ENCODE data around the gene UMAD1. TPM values are rescaled to one million over a fixed set of nuclear protein-coding genes. Genes with fewer than 3 reads are reported as not detected.
"Not testable (repeated sequence)": the region's sequence is repeated elsewhere in the genome, so short reads cannot be mapped to it uniquely, and the experiment has no call there.

Gene UMAD1
- total RNA-seq, 1 donor: 8.2 TPM

- no peak overlapping the region for H3K4me3 ChIP-seq (ENCODE audit: low read length)
- no peaks in the 10 kb centered on the region for H3K27me3 ChIP-seq (ENCODE audit: insufficient read depth, low read length)
- H3K4me1 ChIP-seq (ENCODE audit: insufficient read depth, low read length): no peaks in the 10 kb centered on the region
- H3K9me3 ChIP-seq (ENCODE audit: low read depth, low read length): no peaks in the 10 kb centered on the region
These were observed 154.7 kb downstream of the UMAD1 start for GRCh38 chr7:7795203-7795602.

- no peaks in the 10 kb centered on the region for H3K9me3 ChIP-seq (ENCODE audit: low read depth, low read length)
- H3K27me3 ChIP-seq (ENCODE audit: insufficient read depth, low read length): no peaks in the 10 kb centered on the region
- no peaks in the 10 kb centered on the region for H3K4me1 ChIP-seq (ENCODE audit: insufficient read depth, low read length)
- H3K4me3 ChIP-seq (ENCODE audit: low read length): no peak overlapping the region
These were observed 155.1 kb downstream of the UMAD1 start for GRCh38 chr7:7795630-7796121.

GRCh38 chr7:7798510-7798909 is 158.0 kb downstream of the UMAD1 start:
- H3K27me3 ChIP-seq (ENCODE audit: insufficient read depth, low read length): no peaks in the 10 kb centered on the region
- H3K9me3 ChIP-seq (ENCODE audit: low read depth, low read length): no peaks in the 10 kb centered on the region
- H3K4me1 ChIP-seq (ENCODE audit: insufficient read depth, low read length): no peaks in the 10 kb centered on the region
- H3K4me3 ChIP-seq (ENCODE audit: low read length): no peak overlapping the region

- Histone ChIP-seq H3K9me3 (ENCODE audit: low read depth, low read length) (no peaks in the 10 kb centered on the region), H3K27me3 (ENCODE audit: insufficient read depth, low read length) (no peaks in the 10 kb centered on the region), H3K4me3 (ENCODE audit: low read length) (no peak overlapping the region), H3K4me1 (ENCODE audit: insufficient read depth, low read length) (no peaks in the 10 kb centered on the region)
These were observed 158.6 kb downstream of the UMAD1 start for GRCh38 chr7:7799138-7799537.

GRCh38 chr7:7802531-7802930 is 162.0 kb downstream of the UMAD1 start:
- Histone ChIP-seq H3K9me3 (ENCODE audit: low read depth, low read length) (no peaks in the 10 kb centered on the region), H3K27me3 (ENCODE audit: insufficient read depth, low read length) (no peaks in the 10 kb centered on the region), H3K4me3 (ENCODE audit: low read length) (no peak overlapping the region), H3K4me1 (ENCODE audit: insufficient read depth, low read length) (peaks cover 8% of the 10 kb centered on the region)

- Histone ChIP-seq H3K27me3 (ENCODE audit: insufficient read depth, low read length) (no peaks in the 10 kb centered on the region), H3K4me1 (ENCODE audit: insufficient read depth, low read length) (peaks cover 8% of the 10 kb centered on the region), H3K9me3 (ENCODE audit: low read depth, low read length) (no peaks in the 10 kb centered on the region), H3K4me3 (ENCODE audit: low read length) (no peak overlapping the region)
These were observed 163.2 kb downstream of the UMAD1 start for GRCh38 chr7:7803715-7804178.

GRCh38 chr7:7804822-7805221 is 164.3 kb downstream of the UMAD1 start:
- H3K4me1 ChIP-seq (ENCODE audit: insufficient read depth, low read length); H3K4me3 ChIP-seq (ENCODE audit: low read length); H3K9me3 ChIP-seq (ENCODE audit: low read depth, low read length); H3K27me3 ChIP-seq (ENCODE audit: insufficient read depth, low read length): not testable (repeated sequence)

GRCh38 chr7:7805511-7806153 is 165.1 kb downstream of the UMAD1 start:
- Histone ChIP-seq H3K27me3 (ENCODE audit: insufficient read depth, low read length) (no peaks in the 10 kb centered on the region), H3K4me1 (ENCODE audit: insufficient read depth, low read length) (peaks cover 8% of the 10 kb centered on the region), H3K4me3 (ENCODE audit: low read length) (no peak overlapping the region), H3K9me3 (ENCODE audit: low read depth, low read length) (no peaks in the 10 kb centered on the region)

GRCh38 chr7:7808156-7808555 is 167.6 kb downstream of the UMAD1 start:
- Histone ChIP-seq H3K9me3 (ENCODE audit: low read depth, low read length) (no peaks in the 10 kb centered on the region), H3K4me3 (ENCODE audit: low read length) (no peak overlapping the region), H3K4me1 (ENCODE audit: insufficient read depth, low read length) (peaks cover 8% of the 10 kb centered on the region), H3K27me3 (ENCODE audit: insufficient read depth, low read length) (no peaks in the 10 kb centered on the region)

- Histone ChIP-seq H3K4me3 (ENCODE audit: low read length) (no peak overlapping the region), H3K27me3 (ENCODE audit: insufficient read depth, low read length) (no peaks in the 10 kb centered on the region), H3K4me1 (ENCODE audit: insufficient read depth, low read length) (peaks cover 8% of the 10 kb centered on the region), H3K9me3 (ENCODE audit: low read depth, low read length) (no peaks in the 10 kb centered on the region)
These were observed 168.1 kb downstream of the UMAD1 start for GRCh38 chr7:7808626-7809025.

- no peaks in the 10 kb centered on the region for H3K27me3 ChIP-seq (ENCODE audit: insufficient read depth, low read length)
- no peak overlapping the region for H3K4me3 ChIP-seq (ENCODE audit: low read length)
- H3K9me3 ChIP-seq (ENCODE audit: low read depth, low read length): no peaks in the 10 kb centered on the region
- H3K4me1 ChIP-seq (ENCODE audit: insufficient read depth, low read length): peaks cover 9% of the 10 kb centered on the region
These were observed 169.8 kb downstream of the UMAD1 start for GRCh38 chr7:7810380-7810779.

- Histone ChIP-seq H3K27me3 (ENCODE audit: insufficient read depth, low read length) (no peaks in the 10 kb centered on the region), H3K4me3 (ENCODE audit: low read length) (no peak overlapping the region), H3K9me3 (ENCODE audit: low read depth, low read length) (no peaks in the 10 kb centered on the region), H3K4me1 (ENCODE audit: insufficient read depth, low read length) (peaks cover 9% of the 10 kb centered on the region)
These were observed 170.3 kb downstream of the UMAD1 start for GRCh38 chr7:7810826-7811225.

GRCh38 chr7:7812112-7812511 is 171.6 kb downstream of the UMAD1 start:
- peaks cover 18% of the 10 kb centered on the region for H3K4me1 ChIP-seq (ENCODE audit: insufficient read depth, low read length)
- H3K4me3 ChIP-seq (ENCODE audit: low read length): no peak overlapping the region
- no peaks in the 10 kb centered on the region for H3K9me3 ChIP-seq (ENCODE audit: low read depth, low read length)

GRCh38 chr7:7815395-7815794 is 174.8 kb downstream of the UMAD1 start:
- no peaks in the 10 kb centered on the region for H3K9me3 ChIP-seq (ENCODE audit: low read depth, low read length)
- peaks cover 23% of the 10 kb centered on the region for H3K4me1 ChIP-seq (ENCODE audit: insufficient read depth, low read length)
- no peak overlapping the region for H3K4me3 ChIP-seq (ENCODE audit: low read length)
- H3K27me3 ChIP-seq (ENCODE audit: insufficient read depth, low read length): no peaks in the 10 kb centered on the region

More at GRCh38 chr7:7812112-7812511, 171.6 kb downstream of the UMAD1 start:
- no peaks in the 10 kb centered on the region for H3K27me3 ChIP-seq (ENCODE audit: insufficient read depth, low read length)

GRCh38 chr7:7816084-7816483 is 175.5 kb downstream of the UMAD1 start:
- Histone ChIP-seq H3K4me3 (ENCODE audit: low read length) (no peak overlapping the region), H3K4me1 (ENCODE audit: insufficient read depth, low read length) (peaks cover 23% of the 10 kb centered on the region), H3K9me3 (ENCODE audit: low read depth, low read length) (no peaks in the 10 kb centered on the region), H3K27me3 (ENCODE audit: insufficient read depth, low read length) (no peaks in the 10 kb centered on the region)

Measured in mononuclear cell (primary cell).